Dendritic cell treated with granulocyte-macrophage colony-stimulating factor and Interleukin-4, amounts not matched to agents 40 ng/mL and 50 ng/mL, for 4 days (primary cell): Measurements from ENCODE around the gene ITCH.
"Not testable (repeated sequence)": the region's sequence is repeated elsewhere in the genome, so short reads cannot be mapped to it uniquely, and the experiment has no call there.

Source experiments
- H3K27ac Mint-ChIP-seq: one replicate; pipeline ENCODE4 v1.8.0; 2022; ENCODE audit warnings: mild to moderate bottlenecking, mixed read lengths
- H3K27me3 Mint-ChIP-seq: one replicate; pipeline ENCODE4 v1.8.0; 2022; ENCODE audit warnings: mild to moderate bottlenecking, mixed read lengths
- H3K36me3 Mint-ChIP-seq: one replicate; pipeline ENCODE4 v1.8.0; 2022; ENCODE audit warnings: low read depth, mixed read lengths
- H3K4me1 Mint-ChIP-seq: one replicate; pipeline ENCODE4 v1.8.0; 2022; ENCODE audit warnings: low read depth, mixed read lengths
- H3K4me3 Mint-ChIP-seq: one replicate; pipeline ENCODE4 v1.8.0; 2022; ENCODE audit warnings: mild to moderate bottlenecking, moderate library complexity, mixed read lengths
- H3K9me3 Mint-ChIP-seq: one replicate; pipeline ENCODE4 v1.8.0; 2022; ENCODE audit warnings: mixed read lengths
- intact Hi-C: fragments of 100-400 bp; cut with micrococcal nuclease; formaldehyde crosslinking; loops from one replicate; pipeline ENCODE4 v1.15.0; 2022

Gene ITCH

GRCh38 chr20:34403063-34403827, 40.2 kb downstream of the ITCH start:
- intact Hi-C loops, result no loop called here
- H3K27me3 Mint-ChIP-seq, result no peaks in the 10 kb centered on the region
- no peak overlapping the region for H3K27ac Mint-ChIP-seq
- H3K36me3 Mint-ChIP-seq, result peaks cover 60% of the 10 kb centered on the region
- peaks cover 21% of the 10 kb centered on the region for H3K4me1 Mint-ChIP-seq
- no peaks in the 10 kb centered on the region for H3K9me3 Mint-ChIP-seq
- no peak overlapping the region for H3K4me3 Mint-ChIP-seq

GRCh38 chr20:34403908-34404307, 40.8 kb downstream of the ITCH start:
- intact Hi-C loops, result no loop called here
- Mint-ChIP-seq H3K4me3 (no peak overlapping the region), H3K27ac (no peak overlapping the region)

GRCh38 chr20:34404803-34405202, 41.7 kb downstream of the ITCH start:
- Mint-ChIP-seq H3K27ac (no peak overlapping the region), H3K36me3 (peaks cover 60% of the 10 kb centered on the region), H3K4me1 (peaks cover 21% of the 10 kb centered on the region), H3K27me3 (no peaks in the 10 kb centered on the region), H3K9me3 (no peaks in the 10 kb centered on the region), H3K4me3 (no peak overlapping the region)
- intact Hi-C loops, result no loop called here

More at GRCh38 chr20:34403908-34404307, 40.8 kb downstream of the ITCH start:
- H3K9me3 Mint-ChIP-seq, result no peaks in the 10 kb centered on the region
- H3K36me3 Mint-ChIP-seq, result peaks cover 60% of the 10 kb centered on the region
- no peaks in the 10 kb centered on the region for H3K27me3 Mint-ChIP-seq
- H3K4me1 Mint-ChIP-seq, result peaks cover 21% of the 10 kb centered on the region

- Mint-ChIP-seq H3K36me3 (peaks cover 60% of the 10 kb centered on the region), H3K4me1 (peaks cover 21% of the 10 kb centered on the region)
- intact Hi-C loops, H3K27ac Mint-ChIP-seq, H3K27me3 Mint-ChIP-seq, H3K9me3 Mint-ChIP-seq, H3K4me3 Mint-ChIP-seq: not testable (repeated sequence)
Measured at GRCh38 chr20:34405247-34405651, 42.2 kb downstream of the ITCH start.

- peaks cover 60% of the 10 kb centered on the region for H3K36me3 Mint-ChIP-seq
- H3K27ac Mint-ChIP-seq, H3K27me3 Mint-ChIP-seq, H3K4me3 Mint-ChIP-seq, H3K9me3 Mint-ChIP-seq, intact Hi-C loops: not testable (repeated sequence)
- H3K4me1 Mint-ChIP-seq, result peaks cover 17% of the 10 kb centered on the region
Measured at GRCh38 chr20:34405942-34406341, 42.9 kb downstream of the ITCH start.

- peaks cover 10% of the 10 kb centered on the region for H3K4me1 Mint-ChIP-seq
- H3K4me3 Mint-ChIP-seq, result no peak overlapping the region
- intact Hi-C loops, result no loop called here
- H3K36me3 Mint-ChIP-seq, result peaks cover 51% of the 10 kb centered on the region
- no peak overlapping the region for H3K27ac Mint-ChIP-seq
- H3K9me3 Mint-ChIP-seq, result no peaks in the 10 kb centered on the region
- no peaks in the 10 kb centered on the region for H3K27me3 Mint-ChIP-seq
Measured at GRCh38 chr20:34407962-34408474, 44.9 kb downstream of the ITCH start.

- intact Hi-C loops, result loop anchor here (10.0 kb wide), 1 partner anchor 96 kb away; no protein-coding TSS in a partner anchor
- H3K36me3 Mint-ChIP-seq, result peaks cover 63% of the 10 kb centered on the region
- H3K27me3 Mint-ChIP-seq, result no peaks in the 10 kb centered on the region
- no peak overlapping the region for H3K4me3 Mint-ChIP-seq
- H3K27ac Mint-ChIP-seq, result no peak overlapping the region
- peaks cover 8% of the 10 kb centered on the region for H3K4me1 Mint-ChIP-seq
- H3K9me3 Mint-ChIP-seq, result no peaks in the 10 kb centered on the region
Measured at GRCh38 chr20:34410336-34410735, 47.3 kb downstream of the ITCH start.

GRCh38 chr20:34412453-34412852, 49.4 kb downstream of the ITCH start:
- Mint-ChIP-seq H3K9me3 (no peaks in the 10 kb centered on the region), H3K27ac (no peak overlapping the region), H3K4me3 (no peak overlapping the region), H3K4me1 (peaks cover 9% of the 10 kb centered on the region), H3K36me3 (peaks cover 81% of the 10 kb centered on the region), H3K27me3 (no peaks in the 10 kb centered on the region)
- intact Hi-C loops, result loop anchor here (10.0 kb wide), 1 partner anchor 98 kb away; no protein-coding TSS in a partner anchor

- not testable (repeated sequence) for H3K9me3 Mint-ChIP-seq, H3K4me1 Mint-ChIP-seq, H3K27ac Mint-ChIP-seq, H3K4me3 Mint-ChIP-seq, H3K27me3 Mint-ChIP-seq
- H3K36me3 Mint-ChIP-seq, result peaks cover 81% of the 10 kb centered on the region
- intact Hi-C loops, result loop anchor here (10.0 kb wide), 1 partner anchor 100 kb away; no protein-coding TSS in a partner anchor
Measured at GRCh38 chr20:34414525-34414924, 51.5 kb downstream of the ITCH start.

- Mint-ChIP-seq H3K9me3 (no peaks in the 10 kb centered on the region), H3K36me3 (peaks cover 81% of the 10 kb centered on the region), H3K27me3 (no peaks in the 10 kb centered on the region), H3K4me3 (no peak overlapping the region), H3K4me1 (peaks cover 11% of the 10 kb centered on the region), H3K27ac (peak overlapping the region; percentile 58)
- intact Hi-C loops, result loop anchor here (10.0 kb wide), 1 partner anchor 100 kb away; no protein-coding TSS in a partner anchor
Measured at GRCh38 chr20:34415079-34415478, 52.0 kb downstream of the ITCH start.

GRCh38 chr20:34420146-34420545, 57.1 kb downstream of the ITCH start:
- Mint-ChIP-seq H3K27ac (no peak overlapping the region), H3K27me3 (no peaks in the 10 kb centered on the region), H3K9me3 (no peaks in the 10 kb centered on the region), H3K4me3 (no peak overlapping the region), H3K36me3 (peaks cover 87% of the 10 kb centered on the region), H3K4me1 (peaks cover 7% of the 10 kb centered on the region)
- intact Hi-C loops, result no loop called here

GRCh38 chr20:34420975-34421374, 57.9 kb downstream of the ITCH start:
- Mint-ChIP-seq H3K9me3 (no peaks in the 10 kb centered on the region), H3K36me3 (peaks cover 87% of the 10 kb centered on the region), H3K27me3 (no peaks in the 10 kb centered on the region), H3K27ac (no peak overlapping the region), H3K4me3 (no peak overlapping the region), H3K4me1 (peaks cover 5% of the 10 kb centered on the region)
- intact Hi-C loops, result no loop called here

- Mint-ChIP-seq H3K27me3 (no peaks in the 10 kb centered on the region), H3K4me1 (peaks cover 5% of the 10 kb centered on the region), H3K36me3 (peaks cover 87% of the 10 kb centered on the region), H3K9me3 (no peaks in the 10 kb centered on the region), H3K27ac (no peak overlapping the region), H3K4me3 (no peak overlapping the region)
- intact Hi-C loops, result no loop called here
Measured at GRCh38 chr20:34421766-34422466, 58.8 kb downstream of the ITCH start.

GRCh38 chr20:34425032-34425690, 62.1 kb downstream of the ITCH start:
- H3K27ac Mint-ChIP-seq, H3K27me3 Mint-ChIP-seq, intact Hi-C loops, H3K4me3 Mint-ChIP-seq, H3K9me3 Mint-ChIP-seq, H3K4me1 Mint-ChIP-seq: not testable (repeated sequence)
- peaks cover 81% of the 10 kb centered on the region for H3K36me3 Mint-ChIP-seq
